T-helper 1 cell treated with Interleukin-12 subunit alpha and Interleukin-12 subunit beta and Interleukin-4 antibody, amounts not matched to agents 30 ng/mL and 1 ng/mL, for 36 hours (primary cell): Measurements from ENCODE around the gene ZKSCAN5. TPM values are rescaled to one million over a fixed set of nuclear protein-coding genes. Genes with fewer than 3 reads are reported as not detected.
"Not testable (repeated sequence)": the region's sequence is repeated elsewhere in the genome, so short reads cannot be mapped to it uniquely, and the experiment has no call there.

ENCODE experiments used
- intact Hi-C: fragments of 100-400 bp; cut with micrococcal nuclease; formaldehyde crosslinking; loops from one replicate; pipeline ENCODE4 v1.15.1; 2024
- total RNA-seq: library from RNA; stranded (reverse); gene quantifications from 2 replicates; pipeline ENCODE4 v1.2.3, GENCODE V29; 2022

The ZKSCAN5 gene
- total RNA-seq, 1 donor from 2014 or later, result 12.6 TPM

- intact Hi-C loops, result loop anchor here (10.0 kb wide), 2 partner anchors 463 to 1153 kb away; partner anchors contain the start of genes POP7 and ZKSCAN1
These were observed 46.9 kb downstream of the ZKSCAN5 start for GRCh38 chr7:99551334-99551733.

DNA sequence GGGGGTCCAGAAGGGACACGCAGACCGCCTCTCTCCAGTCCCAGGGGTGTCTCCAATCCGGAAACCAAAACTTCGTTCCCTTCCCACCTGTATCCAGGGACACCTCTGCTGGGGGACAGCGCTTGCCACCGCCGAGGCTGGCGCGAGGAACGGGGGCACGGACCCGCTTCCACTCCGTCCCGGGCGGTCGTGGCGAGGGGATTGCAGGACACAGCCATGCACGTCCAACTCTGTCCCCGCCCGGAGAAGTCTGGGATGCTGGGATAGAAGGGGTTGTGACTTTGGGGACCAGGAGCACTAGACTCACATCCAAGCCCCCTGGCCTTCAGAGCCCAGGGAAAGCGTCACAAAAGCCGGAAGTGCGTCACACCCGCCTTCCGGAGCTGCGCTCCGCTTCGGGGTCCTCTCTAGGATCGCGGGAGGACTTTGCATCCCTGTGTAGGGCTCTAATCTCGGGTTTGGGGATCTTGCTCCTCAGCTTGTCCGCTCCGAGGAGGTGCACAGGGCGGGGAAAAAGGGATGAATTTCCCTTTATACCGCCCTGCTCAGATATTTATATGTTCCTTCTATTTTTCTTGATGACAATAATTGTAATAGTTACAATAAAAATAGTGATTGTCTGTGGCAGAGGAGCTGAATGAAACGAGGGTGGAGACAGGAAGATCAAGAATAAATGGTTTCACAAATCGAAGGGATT, 47.5 kb downstream of the ZKSCAN5 start, which contains the start of gene FAM200A:
Gene FAM200A, minus strand, starts transcription at position 348 of the 697 bp plus-strand sequence. CDS start 3,707 bp downstream, outside the sequence.
- intact Hi-C loops, result loop anchor here (1.0 to 10.0 kb wide), 7 partner anchors 47 to 1153 kb away; partner anchors contain the start of genes POP7, TRIM4, ZKSCAN1 and ZNF394

DNA sequence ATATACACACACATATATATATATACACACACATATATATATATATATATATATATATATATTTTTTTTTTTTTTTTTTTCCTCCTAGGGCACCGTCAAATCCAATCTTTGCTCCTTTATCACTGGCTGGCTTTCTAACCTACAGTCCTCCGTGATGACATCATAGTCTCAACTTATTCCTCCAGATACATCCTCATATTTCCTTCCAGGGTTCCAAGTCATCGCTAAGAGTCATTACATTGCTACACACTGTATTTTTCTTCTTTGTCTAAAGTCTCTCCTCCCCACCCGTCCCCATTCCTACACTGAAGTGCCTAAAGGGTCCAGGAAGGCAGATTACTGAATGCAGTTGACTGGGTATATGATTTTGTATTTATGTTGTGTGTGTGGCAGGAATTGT, 48.6 kb downstream of the ZKSCAN5 start:
- intact Hi-C loops, result loop anchor here (10.0 kb wide), 2 partner anchors 462 to 1152 kb away; partner anchors contain the start of genes POP7 and ZKSCAN1

DNA sequence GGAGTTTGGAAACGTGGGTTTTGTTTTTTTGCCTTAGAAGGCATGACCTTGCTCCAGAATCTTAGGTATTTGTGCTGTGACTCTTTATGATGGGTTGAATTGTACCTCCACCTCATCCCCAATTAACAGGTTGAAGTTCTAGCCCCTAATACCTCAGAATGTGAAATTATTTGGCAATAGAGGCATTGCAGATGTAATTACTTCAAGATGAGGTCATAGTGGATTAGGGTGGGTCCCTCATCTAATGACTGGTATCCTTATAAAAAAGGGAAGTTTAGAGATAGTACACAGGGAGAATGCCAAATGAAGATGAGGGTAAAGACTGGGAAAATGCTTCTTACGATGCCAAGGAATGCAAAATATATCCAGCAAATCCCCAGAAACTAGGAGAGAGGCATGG, 50.5 kb downstream of the ZKSCAN5 start:
- intact Hi-C loops, result loop anchor here (5.0 to 10.0 kb wide), 4 partner anchors 413 to 1150 kb away; partner anchors contain the start of genes AP4M1, MCM7, POP7 and SMURF1

- intact Hi-C loops, result loop anchor here (1.0 to 10.0 kb wide), 5 partner anchors 231 to 1148 kb away; partner anchors contain the start of genes AP4M1, MCM7, POP7 and SMURF1
These were observed 52.7 kb downstream of the ZKSCAN5 start for GRCh38 chr7:99557196-99557607.

DNA sequence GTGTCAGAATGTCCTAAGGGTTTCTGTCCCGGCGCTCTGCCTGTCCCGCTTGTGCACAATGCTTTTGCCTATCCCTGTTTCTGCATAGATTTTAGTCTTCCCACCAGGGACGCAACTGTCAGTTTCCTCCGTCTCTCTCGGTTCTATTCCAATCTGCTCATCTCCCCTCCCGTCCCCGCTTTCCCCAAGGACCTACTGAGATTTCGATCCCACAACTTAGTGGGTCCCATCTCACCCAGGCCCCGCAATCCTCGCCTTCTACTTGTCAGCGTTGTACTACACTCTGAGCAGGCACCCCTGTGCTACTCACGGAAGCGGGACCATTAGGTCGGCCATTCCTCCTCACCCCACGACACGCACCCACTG, 53.5 kb downstream of the ZKSCAN5 start:
- intact Hi-C loops, result loop anchor here (1.0 to 10.0 kb wide), 14 partner anchors 53 to 1147 kb away; partner anchors contain the start of genes AP4M1, ATP5MF, BUD31 and MCM7

GRCh38 chr7:99558306-99559174, 54.1 kb downstream of the ZKSCAN5 start, which contains the start of gene ZNF655:
Gene ZNF655, plus strand, starts transcription at chr7:99558642. Its CDS starts 1,918 bp downstream, at chr7:99560560.
- intact Hi-C loops, result loop anchor here (1.0 to 10.0 kb wide), 13 partner anchors 53 to 1146 kb away; partner anchors contain the start of genes AP4M1, ATP5MF, BUD31 and MCM7

- intact Hi-C loops, result loop anchor here (2.0 to 10.0 kb wide), 6 partner anchors 57 to 1145 kb away; partner anchors contain the start of genes AP4M1, MCM7, MEPCE and POP7
These were observed 54.9 kb downstream of the ZKSCAN5 start for GRCh38 chr7:99559175-99559915.

- intact Hi-C loops, result no loop called here
These were observed 56.6 kb downstream of the ZKSCAN5 start for GRCh38 chr7:99560834-99561736.

DNA sequence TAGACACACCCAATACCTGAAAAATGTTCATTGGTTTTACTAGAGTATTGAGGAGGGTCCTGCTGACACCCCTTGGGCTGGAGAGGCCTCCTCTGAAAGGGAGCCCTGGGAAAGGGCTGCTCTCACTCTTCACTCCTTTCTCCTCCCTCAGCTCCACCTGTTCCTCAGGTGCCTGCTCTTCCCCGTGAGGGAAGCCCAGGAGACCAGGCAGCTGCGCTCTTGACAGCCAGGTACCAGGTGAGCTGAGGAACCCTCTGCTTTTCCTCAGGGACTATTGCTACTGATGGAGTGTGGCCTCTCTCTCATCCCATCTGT, 57.2 kb downstream of the ZKSCAN5 start:
- intact Hi-C loops, result no loop called here

DNA sequence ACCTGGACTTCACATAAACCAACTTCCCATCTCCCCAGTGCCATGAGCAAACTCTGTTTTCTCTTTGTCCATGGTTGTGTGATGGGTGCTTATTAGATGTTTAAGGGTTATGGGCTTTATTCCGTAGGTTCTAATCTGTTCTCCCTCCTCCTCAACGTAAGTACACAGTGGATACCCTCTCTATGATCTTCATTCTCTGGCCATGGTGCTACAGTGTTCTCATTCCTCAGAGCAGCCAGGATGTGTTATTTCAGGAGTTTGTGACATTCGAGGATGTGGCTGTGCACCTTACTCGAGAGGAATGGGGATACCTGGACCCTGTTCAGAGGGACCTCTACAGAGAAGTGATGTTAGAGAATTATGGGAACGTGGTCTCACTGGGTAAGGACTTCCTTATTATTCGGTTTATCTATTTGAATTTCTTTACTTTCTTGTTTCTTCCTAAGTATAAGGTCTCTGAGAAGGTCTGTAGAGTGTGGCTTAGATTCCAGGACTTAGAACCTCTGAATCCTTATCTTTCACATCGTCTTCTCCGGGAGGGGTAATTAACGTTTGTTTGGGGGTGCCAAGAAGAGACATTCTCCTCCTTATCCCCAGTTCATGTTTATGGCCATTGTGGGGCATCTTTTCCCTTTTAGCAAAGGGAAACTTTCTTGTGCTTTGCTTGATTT, 57.8 kb downstream of the ZKSCAN5 start:
- intact Hi-C loops, result no loop called here

DNA sequence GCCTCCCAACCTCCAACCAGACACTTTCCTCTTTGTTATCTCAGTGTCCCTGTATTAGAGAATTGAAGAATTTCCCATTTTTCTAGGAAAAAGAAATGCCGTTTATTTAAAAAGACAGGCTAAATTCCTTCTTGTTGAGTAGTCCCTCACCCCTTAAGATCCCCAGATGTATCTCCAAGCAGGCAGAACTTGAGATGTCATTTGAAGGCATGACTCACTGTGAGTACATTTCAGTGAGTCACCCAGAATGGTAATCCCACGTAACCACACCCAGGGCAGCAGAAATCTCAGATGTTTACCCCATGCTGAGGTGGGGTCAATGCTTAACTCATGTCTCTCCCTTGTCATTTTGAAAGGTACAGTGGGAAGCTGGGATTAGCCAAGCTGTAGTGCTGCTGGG, 58.4 kb downstream of the ZKSCAN5 start:
- intact Hi-C loops, result no loop called here

DNA sequence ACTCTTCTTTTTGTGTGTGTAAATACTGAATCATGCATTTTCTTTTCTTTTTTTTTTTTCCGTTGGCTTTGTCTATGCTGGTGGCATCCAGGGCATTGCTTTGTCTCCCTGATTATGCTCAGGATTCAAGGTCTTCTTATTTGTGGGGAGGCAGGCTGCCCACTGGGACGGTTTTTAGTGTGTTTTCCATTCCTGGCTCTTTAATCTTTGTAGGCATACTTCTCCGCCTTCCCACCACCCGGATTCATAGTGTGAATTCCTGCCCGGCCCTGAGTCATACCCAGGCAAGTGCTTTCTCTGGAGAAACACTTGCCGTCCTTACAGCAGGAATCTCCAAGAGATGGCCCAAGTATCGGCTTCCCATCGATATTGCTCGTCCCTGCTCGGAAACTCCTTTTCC, 59.2 kb downstream of the ZKSCAN5 start:
- intact Hi-C loops, result no loop called here

DNA sequence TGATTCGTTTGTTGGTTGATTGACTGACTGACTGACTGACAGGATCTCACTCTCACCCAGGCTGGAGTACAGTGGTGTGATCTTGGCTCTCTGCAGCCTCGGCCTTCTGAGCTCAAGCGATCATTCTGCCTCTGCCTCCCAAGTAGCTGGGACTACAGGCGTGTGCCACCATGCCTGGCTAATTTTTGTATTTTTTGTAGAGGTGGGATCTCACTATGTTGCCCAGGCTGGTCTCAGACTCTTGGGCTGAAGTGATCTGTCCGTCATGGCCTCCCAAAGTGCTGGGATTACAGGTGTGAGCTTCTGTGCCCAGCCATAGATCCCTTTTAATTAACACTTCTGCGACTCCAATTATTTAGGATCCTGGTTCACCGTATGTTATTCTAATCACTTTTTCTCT, 64.3 kb downstream of the ZKSCAN5 start:
- intact Hi-C loops, result not testable (repeated sequence)

GRCh38 chr7:99571768-99572167, 67.3 kb downstream of the ZKSCAN5 start:
- intact Hi-C loops, result no loop called here

DNA sequence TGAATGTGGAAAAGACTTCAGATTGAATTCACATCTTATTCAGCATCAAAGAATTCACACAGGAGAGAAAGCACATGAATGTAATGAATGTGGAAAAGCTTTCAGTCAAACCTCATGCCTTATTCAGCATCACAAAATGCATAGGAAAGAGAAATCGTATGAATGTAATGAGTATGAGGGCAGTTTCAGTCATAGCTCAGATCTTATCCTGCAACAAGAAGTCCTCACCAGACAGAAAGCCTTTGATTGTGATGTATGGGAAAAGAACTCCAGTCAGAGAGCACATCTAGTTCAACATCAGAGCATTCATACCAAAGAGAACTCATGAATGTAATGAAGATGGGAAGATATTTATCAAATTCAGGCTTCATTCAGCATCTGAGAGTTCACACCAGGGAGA, 68.8 kb downstream of the ZKSCAN5 start:
- intact Hi-C loops, result no loop called here

GRCh38 chr7:99576251-99576650, 71.8 kb downstream of the ZKSCAN5 start:
- intact Hi-C loops, result no loop called here

GRCh38 chr7:99579281-99579955, 75.0 kb downstream of the ZKSCAN5 start:
- intact Hi-C loops, result no loop called here
